WTC11 (cell line): Measurements from ENCODE around the gene PLXNA2. TPM values are rescaled to one million over a fixed set of nuclear protein-coding genes. Genes with fewer than 3 reads are reported as not detected.

Experiments
- ATAC-seq: fragments of 200-7000 bp; cut with Tn5 transposase; 2 replicates; pipeline ENCODE4 v1.10.0; 2021; ENCODE audit warnings: mild to moderate bottlenecking, moderate library complexity
- CTCF ChIA-PET: fragments of 300-600 bp; sonication (Branson Sonifier 250); formaldehyde crosslinking; loops from one replicate; lab custom pipeline; 2021; ENCODE audit warnings: antibody characterized with exemption; lab: Charles Lee
- POLR2A ChIA-PET: fragments of 350-600 bp; sonication (Branson Sonifier 250); formaldehyde crosslinking; loops from one replicate; lab custom pipeline; 2021; ENCODE audit warnings: antibody characterized with exemption; lab: Charles Lee
- DNase-seq: peaks from one replicate; pipeline ENCODE4 v3.0.0; 2021; ENCODE audit warnings: low spot score
- H3K27ac Mint-ChIP-seq: 2 replicates; pipeline ENCODE4 v1.8.0; 2021; ENCODE audit warnings: mixed read lengths
- H3K27me3 Mint-ChIP-seq: 2 replicates; pipeline ENCODE4 v1.8.0; 2021; ENCODE audit warnings: low read depth, mild to moderate bottlenecking, moderate library complexity, mixed read lengths
- H3K36me3 Mint-ChIP-seq: 2 replicates; pipeline ENCODE4 v1.8.0; 2021; ENCODE audit warnings: mixed read lengths
- H3K4me1 Mint-ChIP-seq: 2 replicates; pipeline ENCODE4 v1.8.0; 2022; ENCODE audit warnings: mixed read lengths
- H3K4me3 Mint-ChIP-seq: 2 replicates; pipeline ENCODE4 v1.8.0; 2021; ENCODE audit warnings: mild to moderate bottlenecking, moderate library complexity, mixed read lengths
- H3K9me3 Mint-ChIP-seq: 2 replicates; pipeline ENCODE4 v1.8.0; 2021; ENCODE audit warnings: mixed read lengths
- ETV6 ChIP-seq: sonication (generic); formaldehyde crosslinking; IDR thresholded peaks from 2 replicates; pipeline ENCODE4 v1.8.1; 2022; ENCODE audit warnings: mild to moderate bottlenecking, missing genetic modification reagents
- FOXJ3 ChIP-seq: sonication (generic); formaldehyde crosslinking; IDR thresholded peaks from 2 replicates; pipeline ENCODE4 v1.9.0; 2021; ENCODE audit warnings: missing genetic modification reagents, mild to moderate bottlenecking, borderline replicate concordance
- HMGA2 ChIP-seq: fragments of 250-450 bp; sonication (Bioruptor Pico); IDR thresholded peaks from 2 replicates; pipeline ENCODE4 v1.4.0; 2021; ENCODE audit warnings: mild to moderate bottlenecking, moderate library complexity
- JAZF1 ChIP-seq: fragments of 250-450 bp; sonication (Bioruptor Pico); IDR thresholded peaks from 2 replicates; pipeline ENCODE4 v1.9.0; 2021; ENCODE audit warnings: moderate library complexity, mild to moderate bottlenecking, inconsistent platforms
- MYBL2 ChIP-seq: sonication (generic); formaldehyde crosslinking; IDR thresholded peaks from 2 replicates; pipeline ENCODE4 v1.8.1; 2023; ENCODE audit warnings: mild to moderate bottlenecking, moderate library complexity, missing genetic modification reagents
- NR2C2 ChIP-seq: sonication (generic); formaldehyde crosslinking; IDR thresholded peaks from 2 replicates; pipeline ENCODE4 v1.8.0; 2022; ENCODE audit warnings: mild to moderate bottlenecking, missing genetic modification reagents
- NR3C1 ChIP-seq: sonication (generic); formaldehyde crosslinking; conservative IDR thresholded peaks from 2 replicates; pipeline ENCODE4 v1.8.1; 2023; ENCODE audit warnings: low read depth, mild to moderate bottlenecking, missing genetic modification reagents
- OVOL2 ChIP-seq: fragments of 250-450 bp; sonication (Bioruptor Pico); IDR thresholded peaks from 2 replicates; pipeline ENCODE4 v1.9.0; 2021; ENCODE audit warnings: mild to moderate bottlenecking, borderline replicate concordance
- RELA ChIP-seq: sonication (generic); formaldehyde crosslinking; IDR thresholded peaks from 2 replicates; pipeline ENCODE4 v1.8.1; 2022; ENCODE audit warnings: missing genetic modification reagents, mild to moderate bottlenecking, borderline replicate concordance
- RORB ChIP-seq: fragments of 250-450 bp; sonication (Bioruptor Pico); IDR thresholded peaks from 2 replicates; pipeline ENCODE4 v1.9.0; 2021; ENCODE audit warnings: mild to moderate bottlenecking
- SMAD4 ChIP-seq: sonication (generic); formaldehyde crosslinking; IDR thresholded peaks from 2 replicates; pipeline ENCODE4 v1.8.0; 2022; ENCODE audit warnings: mild to moderate bottlenecking, missing genetic modification reagents
- ZNF121 ChIP-seq: sonication (generic); formaldehyde crosslinking; IDR thresholded peaks from 2 replicates; pipeline ENCODE4 v1.8.0; 2023; ENCODE audit warnings: missing genetic modification reagents
- ZNF671 ChIP-seq: fragments of 250-450 bp; sonication (Bioruptor Pico); IDR thresholded peaks from 2 replicates; pipeline ENCODE4 v1.8.0; 2021; ENCODE audit warnings: mild to moderate bottlenecking
- total RNA-seq: library from RNA; stranded (reverse); gene quantifications from 3 replicates; pipeline ENCODE4 v1.2.3, GENCODE V29; 2021
- TF ChIP-seq, protein P1 (sequence below): fragments of 250-450 bp; sonication (Bioruptor Pico); IDR thresholded peaks from 2 replicates; pipeline ENCODE4 v2.1.2; 2022; ENCODE audit warnings: mild to moderate bottlenecking, moderate library complexity
- TF ChIP-seq, protein P2 (sequence below): sonication (generic); formaldehyde crosslinking; IDR thresholded peaks from 2 replicates; pipeline ENCODE4 v1.8.1; 2023; ENCODE audit warnings: mild to moderate bottlenecking, missing genetic modification reagents, moderate library complexity
- TF ChIP-seq, protein P3 (sequence below): sonication (generic); formaldehyde crosslinking; conservative IDR thresholded peaks from 2 replicates; pipeline ENCODE4 v1.8.1; 2022; ENCODE audit warnings: mild to moderate bottlenecking, missing genetic modification reagents
- TF ChIP-seq, protein P4 (sequence below): sonication (generic); formaldehyde crosslinking; IDR thresholded peaks from 2 replicates; pipeline ENCODE4 v1.8.0; 2022; ENCODE audit warnings: mild to moderate bottlenecking, missing genetic modification reagents
- TF ChIP-seq, protein P5 (sequence below): sonication (generic); formaldehyde crosslinking; IDR thresholded peaks from 2 replicates; pipeline ENCODE4 v1.8.0; 2022; ENCODE audit warnings: mild to moderate bottlenecking, missing genetic modification reagents
- TF ChIP-seq, protein P6 (sequence below): sonication (generic); formaldehyde crosslinking; IDR thresholded peaks from 2 replicates; pipeline ENCODE4 v1.8.1; 2022; ENCODE audit warnings: mild to moderate bottlenecking, missing genetic modification reagents, moderate library complexity, borderline replicate concordance
- TF ChIP-seq, protein P7 (sequence below): sonication (generic); formaldehyde crosslinking; IDR thresholded peaks from 2 replicates; pipeline ENCODE4 v1.8.1; 2022; ENCODE audit warnings: missing genetic modification reagents, borderline replicate concordance

The PLXNA2 gene
- total RNA-seq, 1 experiment from 2014 or later, result 4.2 TPM

DNA sequence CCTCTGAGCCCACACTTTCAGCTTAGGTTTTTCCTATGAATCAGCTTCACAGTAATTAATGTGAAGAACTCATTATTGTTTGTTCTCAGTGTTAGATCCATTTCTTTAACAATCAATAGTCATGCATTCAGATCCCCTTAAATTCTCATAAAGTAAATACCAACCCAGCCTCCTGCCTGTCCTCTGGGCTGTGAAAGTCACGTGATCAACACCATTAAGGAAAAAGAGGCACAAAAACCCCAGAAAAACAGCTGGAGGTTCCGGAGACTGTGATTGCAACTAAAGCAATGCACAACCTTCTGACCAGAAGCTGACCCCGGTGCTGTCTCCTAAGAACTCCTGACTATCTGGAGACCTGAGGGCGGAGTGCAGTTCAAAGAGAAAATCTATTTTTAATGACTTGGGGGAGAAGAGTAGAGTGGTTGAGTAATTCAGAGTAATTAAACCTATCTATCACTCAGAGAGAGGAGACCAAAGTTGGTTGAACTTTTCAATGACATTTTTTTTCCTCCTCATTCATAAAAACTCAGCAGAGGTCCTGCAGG is 132.5 kb downstream of the PLXNA2 start:
- H3K27ac Mint-ChIP-seq, result no peak overlapping the region
- peaks cover 33% of the 10 kb centered on the region for H3K4me1 Mint-ChIP-seq
- no peaks in the 10 kb centered on the region for H3K27me3 Mint-ChIP-seq
- no peak for TF ChIP-seq ETV6 (CRISPR knock-in tag)
- TF ChIP-seq, protein P1, sequence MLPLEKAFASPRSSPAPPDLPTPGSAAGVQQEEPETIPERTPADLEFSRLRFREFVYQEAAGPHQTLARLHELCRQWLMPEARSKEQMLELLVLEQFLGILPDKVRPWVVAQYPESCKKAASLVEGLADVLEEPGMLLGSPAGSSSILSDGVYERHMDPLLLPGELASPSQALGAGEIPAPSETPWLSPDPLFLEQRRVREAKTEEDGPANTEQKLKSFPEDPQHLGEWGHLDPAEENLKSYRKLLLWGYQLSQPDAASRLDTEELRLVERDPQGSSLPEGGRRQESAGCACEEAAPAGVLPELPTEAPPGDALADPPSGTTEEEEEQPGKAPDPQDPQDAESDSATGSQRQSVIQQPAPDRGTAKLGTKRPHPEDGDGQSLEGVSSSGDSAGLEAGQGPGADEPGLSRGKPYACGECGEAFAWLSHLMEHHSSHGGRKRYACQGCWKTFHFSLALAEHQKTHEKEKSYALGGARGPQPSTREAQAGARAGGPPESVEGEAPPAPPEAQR (CRISPR knock-in tag), result no peak
- TF ChIP-seq, protein P2, sequence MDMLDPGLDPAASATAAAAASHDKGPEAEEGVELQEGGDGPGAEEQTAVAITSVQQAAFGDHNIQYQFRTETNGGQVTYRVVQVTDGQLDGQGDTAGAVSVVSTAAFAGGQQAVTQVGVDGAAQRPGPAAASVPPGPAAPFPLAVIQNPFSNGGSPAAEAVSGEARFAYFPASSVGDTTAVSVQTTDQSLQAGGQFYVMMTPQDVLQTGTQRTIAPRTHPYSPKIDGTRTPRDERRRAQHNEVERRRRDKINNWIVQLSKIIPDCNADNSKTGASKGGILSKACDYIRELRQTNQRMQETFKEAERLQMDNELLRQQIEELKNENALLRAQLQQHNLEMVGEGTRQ (CRISPR knock-in tag), result no peak
- CTCF ChIA-PET, result interaction anchor here (1.3 to 4.0 kb wide), 4 partner anchors 21 to 118 kb away, joined by 3 to 19 read pairs (median 3); no protein-coding TSS in a partner anchor
- no peaks in the 10 kb centered on the region for H3K36me3 Mint-ChIP-seq
- H3K4me3 Mint-ChIP-seq, result no peak overlapping the region
- ATAC-seq (no peak), DNase-seq (no peak)
- POLR2A ChIA-PET, result no interaction called here
- no peaks in the 10 kb centered on the region for H3K9me3 Mint-ChIP-seq

DNA sequence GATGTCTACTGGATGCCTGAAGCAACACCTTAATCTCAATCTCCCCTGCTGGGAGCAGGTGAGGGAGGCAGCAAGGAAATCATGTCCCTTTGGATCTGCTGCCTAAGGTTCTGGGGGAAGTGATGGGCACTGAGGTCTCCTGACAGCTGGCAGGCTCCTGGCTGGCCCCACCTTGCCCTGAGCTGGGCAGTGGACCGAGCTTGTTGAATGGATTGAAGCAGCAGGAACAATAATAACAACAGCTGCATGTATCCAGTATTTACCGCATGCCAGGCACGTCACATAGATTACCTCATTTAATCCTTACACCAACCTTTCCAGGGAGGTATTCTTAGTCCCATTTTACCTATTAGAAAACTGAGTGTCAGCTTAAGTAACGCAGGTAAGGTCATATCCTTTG is 133.9 kb downstream of the PLXNA2 start:
- CTCF ChIA-PET, result interaction anchor here (1.2 to 1.8 kb wide), 2 partner anchors 39 to 147 kb away, joined by 3 to 4 read pairs; no protein-coding TSS in a partner anchor

DNA sequence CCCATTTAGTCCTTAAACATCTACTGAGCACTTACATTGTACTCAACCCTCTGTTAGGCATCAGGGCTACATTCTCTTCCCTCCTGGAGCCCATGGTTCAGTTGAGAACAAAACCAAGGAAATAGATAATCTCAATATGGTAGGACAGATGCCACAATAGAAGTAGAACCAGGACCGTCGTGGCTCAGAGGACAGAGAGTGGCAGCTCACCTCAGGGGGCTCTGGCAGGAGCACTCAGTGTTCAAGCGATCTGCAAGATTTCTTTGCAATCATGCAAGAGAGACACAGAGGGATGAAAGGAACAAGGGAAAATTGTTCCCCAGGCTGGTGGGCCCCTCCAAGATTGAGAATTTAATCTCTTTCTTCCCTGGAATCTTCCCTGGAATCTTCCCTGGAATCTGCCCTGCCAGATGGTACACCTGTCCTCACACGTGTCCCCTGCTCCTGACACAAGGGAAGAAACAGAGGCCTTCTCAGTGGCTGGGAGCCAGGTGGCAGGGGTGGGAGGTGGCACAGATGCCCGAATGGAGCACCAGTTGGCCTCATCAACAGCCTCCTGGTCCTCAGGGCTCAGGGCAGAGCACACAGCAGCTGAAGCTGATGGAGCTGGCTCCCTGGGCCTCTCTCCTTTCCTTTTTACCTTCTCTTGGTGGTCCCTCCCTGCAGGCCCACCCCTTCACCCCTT is 135.4 kb downstream of the PLXNA2 start:
- POLR2A ChIA-PET, result no interaction called here
- ATAC-seq (no peak), DNase-seq (no peak)
- no peaks in the 10 kb centered on the region for H3K27me3 Mint-ChIP-seq
- no peaks in the 10 kb centered on the region for H3K9me3 Mint-ChIP-seq
- peaks cover 28% of the 10 kb centered on the region for H3K4me1 Mint-ChIP-seq
- no peak overlapping the region for H3K27ac Mint-ChIP-seq
- H3K36me3 Mint-ChIP-seq, result no peaks in the 10 kb centered on the region
- no peak overlapping the region for H3K4me3 Mint-ChIP-seq
- CTCF ChIA-PET, result interaction anchor here (0.8 kb wide), 1 partner anchor 20 kb away, joined by 3 read pairs; no protein-coding TSS in a partner anchor
- TF ChIP-seq NR2C2 (no peak), ZNF121 (CRISPR knock-in tag) (no peak), FOXJ3 (CRISPR knock-in tag) (no peak), RORB (CRISPR knock-in tag) (no peak), MYBL2 (CRISPR knock-in tag) (no peak), ZNF671 (CRISPR knock-in tag) (no peak), SMAD4 (no peak), JAZF1 (CRISPR knock-in tag) (no peak), RELA (CRISPR knock-in tag) (no peak), NR3C1 (no peak), OVOL2 (no peak)
- TF ChIP-seq, protein P3, sequence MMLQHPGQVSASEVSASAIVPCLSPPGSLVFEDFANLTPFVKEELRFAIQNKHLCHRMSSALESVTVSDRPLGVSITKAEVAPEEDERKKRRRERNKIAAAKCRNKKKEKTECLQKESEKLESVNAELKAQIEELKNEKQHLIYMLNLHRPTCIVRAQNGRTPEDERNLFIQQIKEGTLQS (CRISPR knock-in tag), result no peak
- TF ChIP-seq, protein P4, sequence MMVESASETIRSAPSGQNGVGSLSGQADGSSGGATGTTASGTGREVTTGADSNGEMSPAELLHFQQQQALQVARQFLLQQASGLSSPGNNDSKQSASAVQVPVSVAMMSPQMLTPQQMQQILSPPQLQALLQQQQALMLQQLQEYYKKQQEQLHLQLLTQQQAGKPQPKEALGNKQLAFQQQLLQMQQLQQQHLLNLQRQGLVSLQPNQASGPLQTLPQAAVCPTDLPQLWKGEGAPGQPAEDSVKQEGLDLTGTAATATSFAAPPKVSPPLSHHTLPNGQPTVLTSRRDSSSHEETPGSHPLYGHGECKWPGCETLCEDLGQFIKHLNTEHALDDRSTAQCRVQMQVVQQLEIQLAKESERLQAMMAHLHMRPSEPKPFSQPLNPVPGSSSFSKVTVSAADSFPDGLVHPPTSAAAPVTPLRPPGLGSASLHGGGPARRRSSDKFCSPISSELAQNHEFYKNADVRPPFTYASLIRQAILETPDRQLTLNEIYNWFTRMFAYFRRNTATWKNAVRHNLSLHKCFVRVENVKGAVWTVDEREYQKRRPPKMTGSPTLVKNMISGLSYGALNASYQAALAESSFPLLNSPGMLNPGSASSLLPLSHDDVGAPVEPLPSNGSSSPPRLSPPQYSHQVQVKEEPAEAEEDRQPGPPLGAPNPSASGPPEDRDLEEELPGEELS (CRISPR knock-in tag), result no peak
- TF ChIP-seq, protein P5, sequence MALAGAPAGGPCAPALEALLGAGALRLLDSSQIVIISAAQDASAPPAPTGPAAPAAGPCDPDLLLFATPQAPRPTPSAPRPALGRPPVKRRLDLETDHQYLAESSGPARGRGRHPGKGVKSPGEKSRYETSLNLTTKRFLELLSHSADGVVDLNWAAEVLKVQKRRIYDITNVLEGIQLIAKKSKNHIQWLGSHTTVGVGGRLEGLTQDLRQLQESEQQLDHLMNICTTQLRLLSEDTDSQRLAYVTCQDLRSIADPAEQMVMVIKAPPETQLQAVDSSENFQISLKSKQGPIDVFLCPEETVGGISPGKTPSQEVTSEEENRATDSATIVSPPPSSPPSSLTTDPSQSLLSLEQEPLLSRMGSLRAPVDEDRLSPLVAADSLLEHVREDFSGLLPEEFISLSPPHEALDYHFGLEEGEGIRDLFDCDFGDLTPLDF (CRISPR knock-in tag), result no peak
- TF ChIP-seq, protein P1 (CRISPR knock-in tag), result no peak

More for the DNA sequence above, 133.9 kb downstream of the PLXNA2 start:
- Mint-ChIP-seq H3K27ac (no peak overlapping the region), H3K9me3 (no peaks in the 10 kb centered on the region), H3K27me3 (no peaks in the 10 kb centered on the region), H3K4me1 (peaks cover 28% of the 10 kb centered on the region), H3K4me3 (no peak overlapping the region), H3K36me3 (no peaks in the 10 kb centered on the region)
- POLR2A ChIA-PET, result interaction anchor here (0.9 kb wide), 1 partner anchor 24 kb away, joined by 3 read pairs; no protein-coding TSS in a partner anchor
- ATAC-seq (no peak), DNase-seq (no peak)
- no peak for TF ChIP-seq JAZF1 (CRISPR knock-in tag)
- no peak for TF ChIP-seq HMGA2 (CRISPR knock-in tag)
- TF ChIP-seq, protein P6, sequence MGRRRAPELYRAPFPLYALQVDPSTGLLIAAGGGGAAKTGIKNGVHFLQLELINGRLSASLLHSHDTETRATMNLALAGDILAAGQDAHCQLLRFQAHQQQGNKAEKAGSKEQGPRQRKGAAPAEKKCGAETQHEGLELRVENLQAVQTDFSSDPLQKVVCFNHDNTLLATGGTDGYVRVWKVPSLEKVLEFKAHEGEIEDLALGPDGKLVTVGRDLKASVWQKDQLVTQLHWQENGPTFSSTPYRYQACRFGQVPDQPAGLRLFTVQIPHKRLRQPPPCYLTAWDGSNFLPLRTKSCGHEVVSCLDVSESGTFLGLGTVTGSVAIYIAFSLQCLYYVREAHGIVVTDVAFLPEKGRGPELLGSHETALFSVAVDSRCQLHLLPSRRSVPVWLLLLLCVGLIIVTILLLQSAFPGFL (CRISPR knock-in tag), result no peak
- TF ChIP-seq, protein P7, sequence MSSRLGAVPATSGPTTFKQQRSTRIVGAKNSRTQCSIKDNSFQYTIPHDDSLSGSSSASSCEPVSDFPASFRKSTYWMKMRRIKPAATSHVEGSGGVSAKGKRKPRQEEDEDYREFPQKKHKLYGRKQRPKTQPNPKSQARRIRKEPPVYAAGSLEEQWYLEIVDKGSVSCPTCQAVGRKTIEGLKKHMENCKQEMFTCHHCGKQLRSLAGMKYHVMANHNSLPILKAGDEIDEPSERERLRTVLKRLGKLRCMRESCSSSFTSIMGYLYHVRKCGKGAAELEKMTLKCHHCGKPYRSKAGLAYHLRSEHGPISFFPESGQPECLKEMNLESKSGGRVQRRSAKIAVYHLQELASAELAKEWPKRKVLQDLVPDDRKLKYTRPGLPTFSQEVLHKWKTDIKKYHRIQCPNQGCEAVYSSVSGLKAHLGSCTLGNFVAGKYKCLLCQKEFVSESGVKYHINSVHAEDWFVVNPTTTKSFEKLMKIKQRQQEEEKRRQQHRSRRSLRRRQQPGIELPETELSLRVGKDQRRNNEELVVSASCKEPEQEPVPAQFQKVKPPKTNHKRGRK (CRISPR knock-in tag), result no peak
